Endothelial cell of umbilical vein (primary cell): ENCODE measurements around the gene FBLN2. TPM values are rescaled to one million over a fixed set of nuclear protein-coding genes. Genes with fewer than 3 reads are reported as not detected.

Experiments used
- BruUV-seq: library from RNA; stranded (reverse); fragments of 400-500 nt; replicated peaks from 2 replicates; lab custom pipeline; 2021; lab: Mats Ljungman, UMichigan
- CTCF ChIA-PET: fragments of 300-600, 350-600 bp; sonication (Branson Sonifier 250); formaldehyde crosslinking; loops from one replicate; lab custom pipeline; 2021; ENCODE audit warnings: antibody characterized with exemption, inconsistent platforms; lab: Charles Lee
- POLR2A ChIA-PET: fragments of 300-600, 350-600 bp; sonication (Branson Sonifier 250); formaldehyde crosslinking; loops from one replicate; lab custom pipeline; 2021; ENCODE audit warnings: antibody characterized with exemption, inconsistent platforms; lab: Charles Lee
- DNase-seq: peaks from one replicate; pipeline ENCODE4 v3.0.0-alpha.2; 2011; ENCODE audit warnings: low read depth, low spot score
- FAIRE-seq: peaks from 2 replicates; lab custom pipeline; 2011; peaks lifted over from hg19 to GRCh38; lab: Jason Lieb, UNC
- H2AFZ ChIP-seq: 2 replicates; pipeline ENCODE4 v1.6.0; 2012; ENCODE audit warnings: low read depth, low read length, control low read depth, inconsistent platforms
- H3K27ac ChIP-seq: 2 replicates; pipeline ENCODE4 v1.5.1; 2011; ENCODE audit warnings: low read depth, mild to moderate bottlenecking, control low read depth, low read length, moderate library complexity; ENCODE audit not compliant: insufficient read depth
- H3K27me3 ChIP-seq, 2 experiments: 2 replicates each; pipeline versions ENCODE4 v1.6.0 to v1.6.1; 2011; ENCODE audit warnings: low read length in 2 of 2, mixed read lengths in 1 of 2; ENCODE audit not compliant: control insufficient read depth in 2 of 2, insufficient read depth in 2 of 2
- H3K36me3 ChIP-seq, 2 experiments: 2 replicates in 1 of 2; 3 replicates in 1 of 2; pipeline ENCODE4 v1.5.1; 2011; ENCODE audit warnings: low read length in 2 of 2, mild to moderate bottlenecking in 1 of 2, moderate library complexity in 1 of 2; ENCODE audit not compliant: control insufficient read depth in 2 of 2, insufficient read depth in 2 of 2; ENCODE audit errors: extremely low read depth in 1 of 2
- H3K4me1 ChIP-seq: 3 replicates; pipeline ENCODE4 v1.5.1; 2011; ENCODE audit warnings: mild to moderate bottlenecking, low read length; ENCODE audit not compliant: control insufficient read depth, insufficient read depth; ENCODE audit errors: extremely low read depth
- H3K4me2 ChIP-seq: 2 replicates; pipeline ENCODE4 v1.6.1; 2011; ENCODE audit warnings: low read length, control low read depth, mixed read lengths; ENCODE audit not compliant: insufficient read depth
- H3K4me3 ChIP-seq, 3 experiments: fragments of 200-600 bp in 1 of 3; sonication (generic), shearing (Covaris generic) in 1 of 3; replicated peaks in 1 of 3; 2 replicates each; pipeline ENCODE4 v1.5.1; 2011 to 2016; ENCODE audit warnings: control low read depth in 3 of 3, low read length in 3 of 3, mild to moderate bottlenecking in 2 of 3, inconsistent platforms in 1 of 3, low read depth in 1 of 3, moderate library complexity in 1 of 3; ENCODE audit not compliant: insufficient read depth in 1 of 3
- H3K79me2 ChIP-seq: 2 replicates; pipeline ENCODE4 v1.6.0; 2012; ENCODE audit warnings: low read length, inconsistent platforms; ENCODE audit not compliant: control insufficient read depth, insufficient read depth
- H3K9ac ChIP-seq: replicated peaks from 2 replicates; pipeline ENCODE3; 2011; ENCODE audit warnings: low read length, control low read depth; ENCODE audit not compliant: insufficient read depth; ENCODE audit errors: extremely low read depth
- H3K9me1 ChIP-seq: replicated peaks from 3 replicates; pipeline ENCODE4 v1.6.0; 2011; ENCODE audit warnings: mild to moderate bottlenecking, low read length; ENCODE audit not compliant: control insufficient read depth, insufficient read depth; ENCODE audit errors: extremely low read depth
- H3K9me3 ChIP-seq: replicated peaks from 2 replicates; pipeline ENCODE4 v1.5.1; 2012; ENCODE audit warnings: low read length, inconsistent platforms; ENCODE audit not compliant: control insufficient read depth, insufficient read depth
- H4K20me1 ChIP-seq: replicated peaks from 2 replicates; pipeline ENCODE3; 2011; ENCODE audit warnings: mild to moderate bottlenecking, low read length; ENCODE audit not compliant: control insufficient read depth, insufficient read depth; ENCODE audit errors: extremely low read depth
- GATA2 ChIP-seq: IDR thresholded peaks from 2 replicates; pipeline ENCODE4 v1.7.0; 2011; ENCODE audit warnings: low read depth, mild to moderate bottlenecking, moderate library complexity, mixed read lengths, low read length; ENCODE audit not compliant: insufficient read length, insufficient read depth
- JUN ChIP-seq: IDR thresholded peaks from 2 replicates; pipeline ENCODE4 v1.6.1; 2011; ENCODE audit warnings: borderline replicate concordance, low read depth; ENCODE audit not compliant: insufficient read length, insufficient read depth
- dilution Hi-C: fragments of 300-500 bp; cut with MboI; formaldehyde crosslinking; loops from one replicate; pipeline ENCODE4 v1.15.0; 2019; ENCODE audit warnings: low sequenced_read_pairs; ENCODE audit not compliant: extremely low pct_ligation_motif_present
- intact Hi-C: fragments of 100-400 bp; cut with micrococcal nuclease; formaldehyde crosslinking; loops from one replicate; pipeline ENCODE4 v1.10.0; 2022
- polyA plus RNA-seq, 4 experiments: library from polyadenylated mRNA; depleted of rRNA in 3 of 4; stranded (reverse) in 3 of 4; unstranded in 1 of 4; fragments of >200 nt; gene quantifications; 2 replicates each; pipeline versions ENCODE4 v1.2.1 to v1.2.3, GENCODE V29; 2011 to 2012; ENCODE audit warnings: missing spikeins in 1 of 4
- total RNA-seq: library from RNA; stranded (reverse); gene quantifications from 2 replicates; pipeline ENCODE4 v1.2.3, GENCODE V29; 2021

Gene FBLN2
- total and polyA plus RNA-seq, 2 donors (not counting 3 experiments of a cell fraction or from before 2014, with no cell fraction given): 1.4 to 1.9 TPM

DNA sequence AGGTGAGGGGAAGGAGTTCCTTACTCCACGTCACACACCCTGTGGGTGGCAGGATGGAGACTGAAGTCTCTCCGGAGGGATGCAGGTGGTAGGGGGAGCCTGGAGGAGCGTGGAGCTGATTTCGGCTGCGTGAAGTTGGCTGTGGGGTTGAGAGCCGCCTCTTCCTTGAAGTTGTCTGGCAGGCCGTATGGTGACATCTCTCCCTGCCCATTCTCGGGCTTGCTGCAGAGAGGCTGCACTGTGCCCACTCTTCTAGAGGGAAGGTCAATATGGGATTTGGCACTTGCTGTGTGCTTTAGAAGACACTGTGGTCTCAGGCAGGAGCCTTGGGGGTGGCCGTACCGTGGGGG lies 13.4 kb upstream of the FBLN2 start:
- ChIA-PET POLR2A (no interaction called here), CTCF (interaction anchor here (1.4 to 1.7 kb wide), 2 partner anchors 9 to 41 kb away, joined by 3 read pairs; no protein-coding TSS in a partner anchor)
- dilution Hi-C loops (no loop called here), intact Hi-C loops (no loop called here)
- Histone ChIP-seq H3K4me1 (no peaks in the 10 kb centered on the region), H3K36me3 (no peaks in the 10 kb centered on the region), H3K4me2 (no peak overlapping the region), H3K27ac (no peak overlapping the region), H2AFZ (no peak overlapping the region), H3K27me3 (no peaks in the 10 kb centered on the region), H3K9me3 (no peaks in the 10 kb centered on the region), H4K20me1 (no peaks in the 10 kb centered on the region), H3K9me1 (no peaks in the 10 kb centered on the region), H3K9ac (no peak overlapping the region), H3K79me2 (no peaks in the 10 kb centered on the region), H3K4me3 (no peak overlapping the region)
- BruUV-seq: no TSS peak
- no peak for TF ChIP-seq GATA2
- FAIRE-seq (no peak), DNase-seq (no peak)

GRCh38 chr3:13535905-13536304 lies 13.0 kb upstream of the FBLN2 start:
- no peak overlapping the region for H3K9ac ChIP-seq
- DNase-seq: no peak
- no peaks in the 10 kb centered on the region for H3K9me3 ChIP-seq
- H3K4me2 ChIP-seq: no peak overlapping the region
- no TSS peak for BruUV-seq
- H3K4me3 ChIP-seq: no peak overlapping the region
- H2AFZ ChIP-seq: no peak overlapping the region
- H3K4me1 ChIP-seq: no peaks in the 10 kb centered on the region
- H3K36me3 ChIP-seq: no peaks in the 10 kb centered on the region
- ChIA-PET CTCF (interaction anchor here (1.2 to 1.7 kb wide), 2 partner anchors 8 kb away, joined by 3 to 4 read pairs; no protein-coding TSS in a partner anchor), POLR2A (no interaction called here)
- no peaks in the 10 kb centered on the region for H3K9me1 ChIP-seq
- no peak for FAIRE-seq
- no peak for TF ChIP-seq JUN
- no peak for TF ChIP-seq GATA2
- intact Hi-C loops: no loop called here
- H4K20me1 ChIP-seq: no peaks in the 10 kb centered on the region
- dilution Hi-C loops: no loop called here
- H3K27me3 ChIP-seq: no peaks in the 10 kb centered on the region
- no peak overlapping the region for H3K27ac ChIP-seq
- no peaks in the 10 kb centered on the region for H3K79me2 ChIP-seq
